HUES64 (cell line): Measurements from ENCODE around the gene STXBP1.

Experiments
- H3K27ac ChIP-seq: 2 replicates; pipeline ENCODE4 v1.7.0; 2013; ENCODE audit warnings: low read depth, low read length, inconsistent platforms
- H3K27me3 ChIP-seq: 2 replicates; pipeline ENCODE4 v1.6.1; 2013; ENCODE audit warnings: mild to moderate bottlenecking, low read length; ENCODE audit not compliant: insufficient read depth
- H3K36me3 ChIP-seq: 2 replicates; pipeline ENCODE4 v1.6.1; 2013; ENCODE audit warnings: mild to moderate bottlenecking, low read length; ENCODE audit not compliant: insufficient read depth
- H3K4me1 ChIP-seq: 2 replicates; pipeline ENCODE4 v1.6.1; 2013; ENCODE audit warnings: mild to moderate bottlenecking, low read length, moderate library complexity; ENCODE audit not compliant: insufficient read depth
- H3K4me3 ChIP-seq: 2 replicates; pipeline ENCODE4 v1.5.1; 2013; ENCODE audit warnings: mild to moderate bottlenecking, low read length, moderate library complexity
- H3K9ac ChIP-seq: 2 replicates; pipeline ENCODE4 v1.6.1; 2013; ENCODE audit warnings: mild to moderate bottlenecking, low read depth, low read length
- H3K9me3 ChIP-seq: 2 replicates; pipeline ENCODE4 v1.6.1; 2013; ENCODE audit warnings: low read depth, low read length; ENCODE audit not compliant: insufficient read depth
- WGBS: fragments of 150-250, 120-280 bp; methylation state at CpG from one replicate; pipeline ENCODE4 v1.1.7; 2013; ENCODE audit warnings: missing lambda C conversion rate; 5-methylcytosine and 5-hydroxymethylcytosine counted together

STXBP1 gene

DNA sequence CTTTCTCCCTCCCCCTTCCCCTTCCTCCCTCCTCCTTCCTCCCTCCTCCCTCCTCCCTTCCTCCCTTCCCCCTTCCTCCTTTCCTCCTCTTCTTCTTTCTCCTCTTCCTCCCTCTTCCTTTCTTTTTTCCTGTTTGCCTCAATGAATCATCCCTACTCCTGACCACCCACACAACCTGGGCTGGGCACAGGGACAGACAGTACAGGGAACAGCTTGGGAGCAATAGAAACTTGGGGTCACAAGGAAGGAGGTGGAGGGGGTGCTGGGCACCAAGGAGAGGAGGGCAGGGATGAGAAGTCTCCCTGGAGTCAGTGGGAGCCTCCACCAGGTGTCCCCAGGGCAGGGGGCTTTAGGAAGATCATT is 108.8 kb downstream of the STXBP1 start:
- no peak overlapping the region for H3K27ac ChIP-seq

DNA sequence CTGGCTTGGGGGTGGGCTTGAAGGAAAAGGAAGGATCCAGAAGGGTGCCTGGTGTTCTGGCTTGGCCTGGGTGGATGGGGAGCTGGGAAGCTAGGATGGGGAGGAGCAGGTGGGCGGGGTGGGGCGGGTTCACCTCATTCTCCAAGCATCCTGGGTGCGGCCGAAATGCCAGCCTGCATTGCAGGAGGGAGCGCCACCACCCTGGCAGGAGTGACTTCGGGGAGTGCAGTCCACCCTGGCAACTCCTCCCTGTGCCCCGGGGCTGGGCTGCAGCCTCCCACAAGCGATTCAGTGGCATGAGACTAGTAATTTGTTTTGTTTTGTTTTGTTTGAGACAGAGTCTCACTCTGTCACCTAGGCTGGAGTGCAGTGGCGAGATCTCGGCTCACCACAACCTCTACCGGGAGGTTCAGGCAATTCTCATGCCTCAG is 109.3 kb downstream of the STXBP1 start:
- no peaks in the 10 kb centered on the region for H3K4me1 ChIP-seq
- H3K4me3 ChIP-seq, result no peak overlapping the region
- no peak overlapping the region for H3K27ac ChIP-seq
- H3K36me3 ChIP-seq, result no peaks in the 10 kb centered on the region
- 69% methylated on average over 11 of the region's 11 CpGs for WGBS
- H3K9ac ChIP-seq, result no peak overlapping the region
- no peaks in the 10 kb centered on the region for H3K9me3 ChIP-seq
- no peaks in the 10 kb centered on the region for H3K27me3 ChIP-seq

More for the DNA sequence above, 108.8 kb downstream of the STXBP1 start:
- H3K9me3 ChIP-seq, result no peaks in the 10 kb centered on the region
- H3K27me3 ChIP-seq, result no peaks in the 10 kb centered on the region
- no peak overlapping the region for H3K9ac ChIP-seq
- no peaks in the 10 kb centered on the region for H3K36me3 ChIP-seq
- no peak overlapping the region for H3K4me3 ChIP-seq
- H3K4me1 ChIP-seq, result no peaks in the 10 kb centered on the region

DNA sequence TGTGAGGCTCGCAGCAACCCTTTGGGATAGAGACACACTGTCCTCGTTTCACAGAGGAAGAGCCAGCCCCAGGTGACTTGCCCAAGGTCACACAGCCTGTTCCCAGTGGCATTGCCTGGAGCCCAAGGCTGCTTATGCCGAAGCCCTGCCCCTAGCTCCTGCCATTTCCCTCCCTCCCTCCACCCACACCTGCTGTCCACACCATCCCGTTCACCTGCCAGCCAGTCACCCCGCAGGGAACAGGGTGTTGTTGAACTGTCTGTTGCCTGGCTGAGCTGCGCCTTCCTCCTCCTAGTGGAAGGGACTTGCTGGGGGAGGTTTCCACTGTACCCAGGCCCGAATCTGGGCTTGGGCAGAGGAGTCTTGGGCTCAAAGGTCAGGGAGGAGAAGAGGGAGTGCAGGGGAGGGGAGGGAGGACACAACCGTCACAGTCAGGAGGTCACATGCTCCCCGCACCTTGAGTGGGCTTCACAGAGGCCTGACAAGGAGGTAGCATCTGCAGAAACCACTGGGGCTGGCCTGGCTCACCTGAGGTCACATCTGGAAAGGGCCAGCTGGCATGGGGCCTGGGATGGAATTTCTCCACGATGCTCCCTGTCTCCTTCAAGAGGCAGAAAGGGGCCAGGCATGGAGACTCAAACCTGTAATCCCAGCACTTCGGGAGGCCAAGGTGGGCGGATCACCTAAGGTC is 110.1 kb downstream of the STXBP1 start:
- no peak overlapping the region for H3K4me3 ChIP-seq
- no peaks in the 10 kb centered on the region for H3K36me3 ChIP-seq
- no peaks in the 10 kb centered on the region for H3K4me1 ChIP-seq
- no peaks in the 10 kb centered on the region for H3K27me3 ChIP-seq
- no peak overlapping the region for H3K9ac ChIP-seq
- no peak overlapping the region for H3K27ac ChIP-seq
- H3K9me3 ChIP-seq, result no peaks in the 10 kb centered on the region
- whole genome bisulfite sequencing, result 81% methylated on average over 12 of the region's 12 CpGs

- Histone ChIP-seq H3K27ac (no peak overlapping the region), H3K27me3 (no peaks in the 10 kb centered on the region), H3K36me3 (no peaks in the 10 kb centered on the region), H3K4me1 (no peaks in the 10 kb centered on the region), H3K4me3 (no peak overlapping the region), H3K9me3 (no peaks in the 10 kb centered on the region), H3K9ac (no peak overlapping the region)
- 96% methylated on average over 13 of the region's 13 CpGs for WGBS
Observed at GRCh38 chr9:127723013-127723412, 110.9 kb downstream of the STXBP1 start.

DNA sequence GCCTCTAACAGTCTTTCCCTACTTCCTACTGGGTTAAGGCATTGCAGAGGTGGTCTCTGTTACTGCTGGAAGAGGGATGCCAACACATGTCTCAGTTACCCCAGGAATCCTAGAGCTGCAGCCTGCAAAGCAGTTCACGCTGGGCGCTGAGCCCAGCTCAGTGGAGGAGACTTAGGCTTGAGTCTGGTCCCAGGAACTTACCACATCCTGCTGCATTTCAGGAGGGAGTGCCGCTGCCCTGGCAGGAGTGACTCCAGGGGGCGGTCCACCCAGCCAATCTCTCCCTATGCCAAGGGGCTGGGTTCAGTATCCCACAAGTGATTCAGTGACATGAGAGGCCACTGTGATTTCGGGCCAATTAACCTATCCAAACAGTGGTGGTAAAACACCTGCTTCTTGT is 111.4 kb downstream of the STXBP1 start:
- Histone ChIP-seq H3K4me3 (no peak overlapping the region), H3K27me3 (no peaks in the 10 kb centered on the region)
- 91% methylated on average over 5 of the region's 5 CpGs for WGBS

GRCh38 chr9:127724012-127724411 is 111.9 kb downstream of the STXBP1 start:
- Histone ChIP-seq H3K4me1 (no peaks in the 10 kb centered on the region), H3K9ac (no peak overlapping the region), H3K27me3 (no peaks in the 10 kb centered on the region), H3K36me3 (no peaks in the 10 kb centered on the region), H3K27ac (no peak overlapping the region), H3K9me3 (no peaks in the 10 kb centered on the region), H3K4me3 (no peak overlapping the region)
- 78% methylated on average over 23 of the region's 23 CpGs for WGBS

More for the DNA sequence above, 111.4 kb downstream of the STXBP1 start:
- Histone ChIP-seq H3K36me3 (no peaks in the 10 kb centered on the region), H3K9ac (no peak overlapping the region), H3K4me1 (no peaks in the 10 kb centered on the region), H3K27ac (no peak overlapping the region), H3K9me3 (no peaks in the 10 kb centered on the region)

GRCh38 chr9:127726871-127727270 is 114.8 kb downstream of the STXBP1 start:
- Histone ChIP-seq H3K9ac (no peak overlapping the region), H3K9me3 (no peaks in the 10 kb centered on the region), H3K4me3 (no peak overlapping the region), H3K36me3 (no peaks in the 10 kb centered on the region), H3K27me3 (no peaks in the 10 kb centered on the region), H3K27ac (no peak overlapping the region), H3K4me1 (no peaks in the 10 kb centered on the region)
- 85% methylated on average over 8 of the region's 8 CpGs for WGBS

DNA sequence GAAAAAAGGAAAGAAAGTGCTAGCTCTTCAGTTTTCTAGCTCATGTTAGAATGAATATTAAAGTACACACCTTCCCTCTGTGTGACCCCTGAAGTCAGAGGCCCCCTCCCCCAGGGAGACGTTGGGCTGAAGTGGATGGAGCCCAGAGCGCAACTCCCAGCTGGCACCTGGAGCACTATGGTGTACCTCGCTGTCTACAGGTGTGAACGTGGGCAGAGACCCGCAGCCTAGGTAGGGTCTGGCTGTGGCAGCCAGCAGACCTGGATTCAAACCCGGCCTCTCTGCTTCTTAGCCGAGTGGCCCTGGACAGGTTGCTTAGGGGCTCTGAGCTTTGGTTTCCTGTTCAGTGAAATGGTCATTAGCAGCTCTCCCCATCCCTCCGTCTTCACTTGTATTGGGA is 116.7 kb downstream of the STXBP1 start:
- H3K9ac ChIP-seq, result no peak overlapping the region
- H3K4me1 ChIP-seq, result no peaks in the 10 kb centered on the region
- 88% methylated on average over 7 of the region's 8 CpGs for WGBS
- H3K4me3 ChIP-seq, result no peak overlapping the region
- H3K27ac ChIP-seq, result no peak overlapping the region
- H3K36me3 ChIP-seq, result no peaks in the 10 kb centered on the region
- no peaks in the 10 kb centered on the region for H3K9me3 ChIP-seq
- H3K27me3 ChIP-seq, result no peaks in the 10 kb centered on the region

GRCh38 chr9:127729522-127730256 is 117.6 kb downstream of the STXBP1 start:
- Histone ChIP-seq H3K4me3 (no peak overlapping the region), H3K9ac (no peak overlapping the region), H3K9me3 (no peaks in the 10 kb centered on the region), H3K36me3 (no peaks in the 10 kb centered on the region), H3K4me1 (peaks cover 3% of the 10 kb centered on the region), H3K27ac (no peak overlapping the region), H3K27me3 (no peaks in the 10 kb centered on the region)
- 90% methylated on average over 18 of the region's 18 CpGs for WGBS

DNA sequence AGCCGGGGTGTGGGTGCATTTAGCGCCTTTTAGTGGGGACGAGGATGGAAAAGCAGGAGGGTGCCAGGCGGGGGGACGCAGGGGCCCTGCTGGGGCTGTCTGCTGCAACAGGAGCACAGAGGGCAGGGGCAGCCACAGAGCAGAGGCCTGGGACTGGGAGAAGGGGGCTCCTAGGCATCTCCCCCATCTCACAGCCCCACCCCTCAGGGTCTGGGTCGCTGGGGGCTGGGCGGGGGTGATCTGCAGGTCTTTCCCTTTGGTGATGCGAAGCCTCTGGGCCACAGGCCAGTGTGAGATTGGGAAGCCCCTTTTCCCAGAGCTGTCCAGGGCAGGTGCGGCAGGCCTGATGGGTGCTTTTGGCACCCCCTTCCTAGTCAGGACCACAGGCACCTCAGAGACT is 118.2 kb downstream of the STXBP1 start:
- Histone ChIP-seq H3K9ac (no peak overlapping the region), H3K36me3 (no peaks in the 10 kb centered on the region), H3K27ac (no peak overlapping the region), H3K4me3 (no peak overlapping the region), H3K4me1 (peaks cover 3% of the 10 kb centered on the region), H3K27me3 (no peaks in the 10 kb centered on the region), H3K9me3 (no peaks in the 10 kb centered on the region)
- WGBS, result 91% methylated on average over 9 of the region's 9 CpGs

DNA sequence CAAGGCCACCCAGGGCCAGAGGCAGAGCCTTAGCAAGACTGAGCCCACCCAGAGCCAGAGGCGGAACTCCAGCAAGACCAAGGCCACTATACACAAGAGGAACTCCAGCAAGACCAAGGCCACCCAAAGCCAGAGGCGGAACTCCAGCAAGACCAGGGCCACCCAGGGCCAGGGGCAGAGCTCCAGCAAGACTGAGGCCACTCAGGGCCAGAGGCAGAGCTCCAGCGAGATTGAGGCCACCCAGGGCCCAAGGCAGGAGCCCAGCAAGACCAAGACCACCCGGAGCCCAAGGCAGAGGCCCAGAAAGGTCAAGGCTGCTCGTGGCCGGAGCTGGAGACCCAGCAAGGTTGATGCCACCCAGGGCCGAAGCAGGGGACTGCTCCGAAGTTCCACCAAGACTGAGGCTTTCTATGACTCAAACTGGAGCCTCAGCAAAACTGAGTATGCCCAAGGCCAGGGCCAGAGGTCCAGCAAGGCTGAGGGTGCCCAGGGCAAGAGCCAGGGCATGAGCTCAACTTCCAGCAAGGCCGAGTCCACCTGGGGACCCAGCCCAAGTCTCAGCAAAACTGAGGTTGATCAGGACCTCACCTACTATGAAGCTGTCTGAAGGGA is 118.8 kb downstream of the STXBP1 start:
- Histone ChIP-seq H3K27me3 (no peaks in the 10 kb centered on the region), H3K27ac (no peak overlapping the region), H3K9ac (no peak overlapping the region), H3K4me3 (no peak overlapping the region), H3K36me3 (no peaks in the 10 kb centered on the region), H3K4me1 (peaks cover 3% of the 10 kb centered on the region), H3K9me3 (no peaks in the 10 kb centered on the region)
- 91% methylated on average over 9 of the region's 9 CpGs for WGBS
